Loucy (cell line): ENCODE measurements around the gene MYL2.

Source experiments
- H2AFZ ChIP-seq: fragments of 200-600 bp; sonication (generic); 2 replicates; pipeline ENCODE4 v1.6.0; 2016; ENCODE audit warnings: antibody characterized with exemption, mild to moderate bottlenecking, low read length, moderate library complexity
- H3F3A ChIP-seq: fragments of 200-600 bp; 2 replicates; pipeline ENCODE4 v1.6.0; 2016; ENCODE audit warnings: antibody characterized with exemption, low read depth, mild to moderate bottlenecking
- H3K27me3 ChIP-seq: fragments of 200-600 bp; sonication (generic); 2 replicates; pipeline ENCODE4 v1.6.1; 2014; ENCODE audit warnings: low read length, mild to moderate bottlenecking; ENCODE audit not compliant: insufficient read depth, poor library complexity, severe bottlenecking
- H3K36me3 ChIP-seq: fragments of 200-600 bp; sonication (generic); 2 replicates; pipeline ENCODE4 v1.6.1; 2016; ENCODE audit warnings: low read length; ENCODE audit not compliant: insufficient read depth
- H3K4me1 ChIP-seq: fragments of 200-600 bp; sonication (generic); 2 replicates; pipeline ENCODE4 v1.5.1; 2014; ENCODE audit warnings: low read length, mild to moderate bottlenecking; ENCODE audit not compliant: insufficient read depth, poor library complexity, severe bottlenecking
- H3K4me2 ChIP-seq: fragments of 200-600 bp; sonication (generic); 2 replicates; pipeline ENCODE4 v1.6.0; 2014; ENCODE audit warnings: antibody characterized with exemption, low read length, low read depth, mild to moderate bottlenecking; ENCODE audit not compliant: poor library complexity, severe bottlenecking
- H3K4me3 ChIP-seq: fragments of 200-600 bp; sonication (generic); 2 replicates; pipeline ENCODE4 v1.5.1; 2014; ENCODE audit warnings: low read length, mild to moderate bottlenecking, mixed read lengths; ENCODE audit not compliant: poor library complexity, severe bottlenecking
- H3K79me2 ChIP-seq: fragments of 200-600 bp; sonication (generic); 2 replicates; pipeline ENCODE4 v1.6.1; 2014; ENCODE audit warnings: low read length; ENCODE audit not compliant: insufficient read depth
- H3K9ac ChIP-seq: fragments of 200-600 bp; sonication (generic); 2 replicates; pipeline ENCODE4 v1.6.0; 2014; ENCODE audit warnings: mild to moderate bottlenecking, low read depth, low read length, moderate library complexity; ENCODE audit not compliant: poor library complexity, severe bottlenecking
- H3K9me2 ChIP-seq: fragments of 200-600 bp; sonication (generic); replicated peaks from 2 replicates; pipeline ENCODE4 v1.6.1; 2016; ENCODE audit warnings: low read depth, low read length, mixed read lengths
- H3K9me3 ChIP-seq: fragments of 200-600 bp; sonication (generic); 2 replicates; pipeline ENCODE4 v1.6.1; 2014; ENCODE audit warnings: mild to moderate bottlenecking, antibody characterized with exemption, low read length, low read depth; ENCODE audit not compliant: insufficient read depth
- H4K20me1 ChIP-seq: fragments of 200-600 bp; sonication (generic); 2 replicates; pipeline ENCODE4 v1.6.0; 2014; ENCODE audit warnings: antibody characterized with exemption, low read length, mild to moderate bottlenecking; ENCODE audit not compliant: insufficient read depth, poor library complexity, severe bottlenecking
- CTCF ChIP-seq: fragments of 200-600 bp; sonication (generic); conservative IDR thresholded peaks from 2 replicates; pipeline ENCODE4 v1.5.1; 2014; ENCODE audit warnings: mild to moderate bottlenecking, antibody characterized with exemption, low read length
- EZH2phosphoT487 ChIP-seq: fragments of 200-600 bp; IDR thresholded peaks from 2 replicates; pipeline ENCODE4 v1.6.1; 2018; ENCODE audit warnings: antibody characterized with exemption, mild to moderate bottlenecking, moderate library complexity, borderline replicate concordance

MYL2 gene

GRCh38 chr12:110930348-110931314 lies 10.3 kb upstream of the MYL2 start:
- H3K4me3 ChIP-seq = no peak overlapping the region
- no peaks in the 10 kb centered on the region for H3F3A ChIP-seq
- H2AFZ ChIP-seq = no peak overlapping the region
- no peaks in the 10 kb centered on the region for H3K9me3 ChIP-seq
- H3K4me1 ChIP-seq = no peaks in the 10 kb centered on the region
- TF ChIP-seq CTCF (no peak), EZH2phosphoT487 (no peak)
- H3K9me2 ChIP-seq = no peaks in the 10 kb centered on the region
- H4K20me1 ChIP-seq = no peaks in the 10 kb centered on the region
- no peaks in the 10 kb centered on the region for H3K36me3 ChIP-seq
- H3K9ac ChIP-seq = no peak overlapping the region
- no peaks in the 10 kb centered on the region for H3K27me3 ChIP-seq
- H3K79me2 ChIP-seq = no peaks in the 10 kb centered on the region
- H3K4me2 ChIP-seq = no peak overlapping the region

- Histone ChIP-seq H3K4me2 (no peak overlapping the region), H3K4me3 (no peak overlapping the region), H3K79me2 (no peaks in the 10 kb centered on the region), H3K9me2 (no peaks in the 10 kb centered on the region), H3K9me3 (no peaks in the 10 kb centered on the region), H2AFZ (no peak overlapping the region), H3K27me3 (no peaks in the 10 kb centered on the region), H3K4me1 (no peaks in the 10 kb centered on the region), H3K36me3 (no peaks in the 10 kb centered on the region), H3F3A (no peaks in the 10 kb centered on the region), H4K20me1 (no peaks in the 10 kb centered on the region), H3K9ac (no peak overlapping the region)
- TF ChIP-seq CTCF (no peak), EZH2phosphoT487 (no peak)
Observed at GRCh38 chr12:110929818-110930217, 9.4 kb upstream of the MYL2 start.

GRCh38 chr12:110928700-110929099 lies 8.3 kb upstream of the MYL2 start:
- Histone ChIP-seq H3K36me3 (no peaks in the 10 kb centered on the region), H3K27me3 (no peaks in the 10 kb centered on the region), H2AFZ (no peak overlapping the region), H3F3A (no peaks in the 10 kb centered on the region), H3K9me3 (no peaks in the 10 kb centered on the region), H4K20me1 (no peaks in the 10 kb centered on the region), H3K9ac (no peak overlapping the region), H3K4me1 (no peaks in the 10 kb centered on the region), H3K79me2 (no peaks in the 10 kb centered on the region), H3K4me3 (no peak overlapping the region), H3K9me2 (no peaks in the 10 kb centered on the region), H3K4me2 (no peak overlapping the region)
- TF ChIP-seq CTCF = no peak
- no peak for TF ChIP-seq EZH2phosphoT487
